GM12878 (cell line): ENCODE results near the gene RNF121.

Experiments
- YBX1 ChIP-seq: fragments of 450-650 bp; IDR thresholded peaks from 2 replicates; pipeline ENCODE4 v1.6.1; 2016; ENCODE audit warnings: antibody characterized with exemption
- TF ChIP-seq, protein P1 (sequence below): fragments of 450-650 bp; IDR thresholded peaks from 2 replicates; pipeline ENCODE4 v1.6.1; 2016; ENCODE audit warnings: mild to moderate bottlenecking, moderate library complexity, borderline replicate concordance

DNA sequence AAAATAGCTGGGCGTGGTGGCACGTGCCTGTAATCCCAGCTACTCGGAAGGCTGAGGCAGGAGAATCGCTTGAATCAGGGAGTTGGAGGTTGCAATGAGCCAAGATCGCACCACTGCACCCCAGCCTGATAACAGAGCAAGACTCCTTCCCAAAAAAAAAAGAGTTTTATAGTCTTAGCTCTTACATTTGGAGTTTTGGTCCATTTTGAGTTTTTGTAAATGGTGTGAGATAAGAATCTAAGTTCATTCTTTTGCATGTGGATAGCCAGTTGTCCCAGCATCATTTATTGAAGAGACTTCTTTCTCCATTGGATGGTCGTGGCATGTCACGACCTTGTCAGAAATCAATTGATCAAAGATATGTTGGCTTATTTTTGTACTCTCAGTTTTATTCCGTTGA, 34.6 kb downstream of the RNF121 start:
- TF ChIP-seq, protein P1, sequence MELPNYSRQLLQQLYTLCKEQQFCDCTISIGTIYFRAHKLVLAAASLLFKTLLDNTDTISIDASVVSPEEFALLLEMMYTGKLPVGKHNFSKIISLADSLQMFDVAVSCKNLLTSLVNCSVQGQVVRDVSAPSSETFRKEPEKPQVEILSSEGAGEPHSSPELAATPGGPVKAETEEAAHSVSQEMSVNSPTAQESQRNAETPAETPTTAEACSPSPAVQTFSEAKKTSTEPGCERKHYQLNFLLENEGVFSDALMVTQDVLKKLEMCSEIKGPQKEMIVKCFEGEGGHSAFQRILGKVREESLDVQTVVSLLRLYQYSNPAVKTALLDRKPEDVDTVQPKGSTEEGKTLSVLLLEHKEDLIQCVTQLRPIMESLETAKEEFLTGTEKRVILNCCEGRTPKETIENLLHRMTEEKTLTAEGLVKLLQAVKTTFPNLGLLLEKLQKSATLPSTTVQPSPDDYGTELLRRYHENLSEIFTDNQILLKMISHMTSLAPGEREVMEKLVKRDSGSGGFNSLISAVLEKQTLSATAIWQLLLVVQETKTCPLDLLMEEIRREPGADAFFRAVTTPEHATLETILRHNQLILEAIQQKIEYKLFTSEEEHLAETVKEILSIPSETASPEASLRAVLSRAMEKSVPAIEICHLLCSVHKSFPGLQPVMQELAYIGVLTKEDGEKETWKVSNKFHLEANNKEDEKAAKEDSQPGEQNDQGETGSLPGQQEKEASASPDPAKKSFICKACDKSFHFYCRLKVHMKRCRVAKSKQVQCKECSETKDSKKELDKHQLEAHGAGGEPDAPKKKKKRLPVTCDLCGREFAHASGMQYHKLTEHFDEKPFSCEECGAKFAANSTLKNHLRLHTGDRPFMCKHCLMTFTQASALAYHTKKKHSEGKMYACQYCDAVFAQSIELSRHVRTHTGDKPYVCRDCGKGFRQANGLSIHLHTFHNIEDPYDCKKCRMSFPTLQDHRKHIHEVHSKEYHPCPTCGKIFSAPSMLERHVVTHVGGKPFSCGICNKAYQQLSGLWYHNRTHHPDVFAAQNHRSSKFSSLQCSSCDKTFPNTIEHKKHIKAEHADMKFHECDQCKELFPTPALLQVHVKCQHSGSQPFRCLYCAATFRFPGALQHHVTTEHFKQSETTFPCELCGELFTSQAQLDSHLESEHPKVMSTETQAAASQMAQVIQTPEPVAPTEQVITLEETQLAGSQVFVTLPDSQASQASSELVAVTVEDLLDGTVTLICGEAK: no peak
- TF ChIP-seq YBX1: no peak
